ENCODE measurements around the gene PDE4B. TPM values are rescaled to one million over a fixed set of nuclear protein-coding genes. Genes with fewer than 3 reads are reported as not detected.
"Not testable (repeated sequence)": the region's sequence is repeated elsewhere in the genome, so short reads cannot be mapped to it uniquely, and the experiment has no call there.

PDE4B gene
- total RNA-seq, 1 experiment from 2014 or later = 9.4 TPM

GRCh38 chr1:66311628-66312027 lies 518.9 kb downstream of the PDE4B start:
- DNase-seq (ENCODE audit: low spot score) = no peak

GRCh38 chr1:66312271-66312990 lies 519.7 kb downstream of the PDE4B start:
- no peak for DNase-seq (ENCODE audit: low spot score)

DNA sequence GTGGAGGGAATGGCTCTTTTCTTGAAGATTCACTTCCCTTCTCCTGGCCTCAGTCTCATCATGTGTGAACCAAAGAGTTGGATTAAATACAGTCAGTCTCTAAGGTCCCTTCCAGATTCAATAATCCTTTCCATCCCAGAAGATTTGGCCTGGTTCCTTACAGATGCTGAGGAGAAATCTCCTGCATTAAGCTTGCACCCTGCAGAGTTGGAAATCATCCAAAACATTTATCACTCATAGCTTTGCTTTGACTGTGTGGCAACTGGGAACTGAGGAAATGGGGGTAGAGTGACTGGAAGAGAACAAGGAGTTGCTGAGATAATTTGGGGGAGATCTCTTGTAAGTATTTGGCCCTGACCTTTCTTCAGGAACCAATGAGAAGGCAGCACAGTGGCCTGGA lies 520.7 kb downstream of the PDE4B start:
- no peak for DNase-seq (ENCODE audit: low spot score)

GRCh38 chr1:66315671-66316070 lies 523.0 kb downstream of the PDE4B start:
- DNase-seq (ENCODE audit: low spot score) = peak; percentile 20

GRCh38 chr1:66316464-66317247 lies 524.0 kb downstream of the PDE4B start:
- DNase-seq (ENCODE audit: low spot score) = no peak

- DNase-seq (ENCODE audit: low spot score) = no peak
Measured at GRCh38 chr1:66317248-66317515, 524.5 kb downstream of the PDE4B start.

DNA sequence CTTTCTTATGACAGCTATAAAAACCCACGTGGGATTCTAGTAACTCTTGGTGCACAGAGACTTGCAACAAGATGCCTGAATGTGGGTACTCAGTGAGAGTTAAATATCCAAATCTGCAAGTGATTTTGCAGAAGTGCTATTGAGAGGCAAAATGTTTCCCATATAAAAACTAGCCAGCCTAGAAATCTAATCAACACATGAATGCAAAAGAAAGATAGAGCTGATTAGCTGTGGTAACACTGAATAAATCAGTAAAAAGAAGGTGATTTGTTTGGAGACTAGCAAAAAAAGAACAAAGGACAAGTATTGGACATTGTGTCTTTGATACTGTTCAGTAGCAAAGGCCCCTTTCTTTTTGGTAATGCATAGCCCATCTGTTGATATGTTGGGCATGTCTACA lies 527.5 kb downstream of the PDE4B start:
- no peak for DNase-seq (ENCODE audit: low spot score)

GRCh38 chr1:66322462-66322861 lies 529.8 kb downstream of the PDE4B start:
- not testable (repeated sequence) for DNase-seq (ENCODE audit: low spot score)

DNA sequence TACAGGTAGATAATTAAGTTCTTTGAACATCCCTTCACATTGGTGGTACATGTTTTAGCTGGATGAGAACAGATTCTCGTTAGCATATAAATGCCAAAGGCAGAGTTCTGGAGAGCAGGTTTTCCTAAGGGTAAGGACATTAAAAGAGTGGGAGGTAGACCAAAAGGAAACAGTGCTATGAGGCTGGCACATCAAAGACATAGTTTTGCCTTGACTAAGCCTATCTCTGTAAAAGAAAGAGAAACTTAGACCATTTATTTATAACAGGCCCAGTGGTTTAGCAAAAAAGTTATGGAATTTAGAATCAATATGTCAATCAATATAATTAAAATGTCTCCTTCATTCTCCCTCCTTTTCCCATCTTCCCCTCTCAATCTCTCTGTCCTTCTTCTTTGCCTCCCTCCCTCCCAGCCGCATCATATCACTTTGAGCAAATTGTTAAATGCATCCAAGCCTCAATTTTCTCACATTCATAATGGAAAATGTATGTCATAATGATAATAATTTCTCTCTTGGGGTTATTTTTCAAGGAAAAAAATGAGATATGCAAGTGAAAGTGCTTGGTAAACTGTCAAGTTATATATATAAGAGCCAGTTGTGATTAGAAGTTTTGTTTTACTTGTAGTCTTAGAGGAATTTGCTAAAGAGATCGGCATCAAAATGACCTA lies 531.4 kb downstream of the PDE4B start:
- no peak for DNase-seq (ENCODE audit: low spot score)

- DNase-seq (ENCODE audit: low spot score) = no peak
Measured at GRCh38 chr1:66325594-66326380, 533.1 kb downstream of the PDE4B start.

DNA sequence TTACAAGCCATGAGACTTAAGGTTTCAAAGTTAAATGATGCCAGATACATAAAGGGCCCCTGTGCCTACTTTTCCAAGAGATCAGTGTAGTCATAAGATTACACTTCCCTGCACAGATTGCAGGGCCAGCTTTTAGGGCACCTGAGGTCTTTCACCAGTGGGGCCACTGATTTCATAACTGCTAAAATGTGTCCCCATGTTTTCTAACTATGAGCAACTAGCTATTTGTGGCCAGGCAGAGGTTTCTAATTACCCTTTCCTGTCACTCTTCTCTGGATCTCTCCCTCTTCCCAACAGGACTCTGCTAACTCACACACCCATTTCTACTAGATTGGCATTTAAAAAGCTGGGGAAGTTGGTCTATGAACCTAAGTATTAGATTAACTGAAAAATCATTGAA lies 534.2 kb downstream of the PDE4B start:
- DNase-seq (ENCODE audit: low spot score) = no peak

DNA sequence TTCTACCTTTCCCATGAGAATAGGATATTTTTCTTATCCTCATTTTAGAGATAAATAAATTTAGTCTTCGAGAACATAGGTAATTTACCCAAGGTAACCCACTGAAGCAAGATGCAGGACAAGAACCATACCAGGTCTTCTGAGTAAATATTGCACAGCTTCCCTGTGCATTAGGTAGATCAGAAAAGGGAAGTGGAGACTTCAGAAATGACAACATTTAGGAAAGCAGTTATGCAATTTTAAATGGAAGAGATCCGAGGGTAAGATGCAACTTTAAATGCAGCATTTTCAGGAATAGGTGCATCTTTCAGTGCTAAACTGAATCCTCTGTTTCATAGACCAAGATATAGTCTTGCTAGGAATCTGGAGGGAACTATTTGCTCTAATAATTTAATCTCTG lies 534.9 kb downstream of the PDE4B start:
- DNase-seq (ENCODE audit: low spot score) = no peak

GRCh38 chr1:66328896-66329295 lies 536.2 kb downstream of the PDE4B start:
- no peak for DNase-seq (ENCODE audit: low spot score)

DNA sequence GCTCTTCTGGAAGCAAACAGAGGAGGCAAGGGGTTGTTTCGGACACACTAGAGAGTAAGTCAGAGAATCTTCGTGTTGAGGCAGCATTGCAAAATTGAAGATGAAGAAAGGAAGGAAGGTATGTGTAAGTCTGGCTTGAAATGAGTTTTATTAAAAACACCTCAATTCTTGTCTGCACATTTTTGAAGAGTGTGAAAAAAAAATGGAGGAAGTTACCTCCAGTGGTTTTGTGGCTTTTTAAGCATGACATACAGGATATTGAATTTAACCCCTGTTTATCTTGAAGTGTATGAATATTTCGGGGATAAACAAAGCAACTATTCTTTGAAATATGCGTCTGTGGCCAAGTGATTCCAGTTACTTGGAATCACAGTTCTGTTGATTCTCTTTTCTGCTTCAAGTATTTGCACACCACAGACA lies 538.0 kb downstream of the PDE4B start:
- DNase-seq (ENCODE audit: low spot score) = peak; percentile 35

- peak; percentile 89 for DNase-seq (ENCODE audit: low spot score)
Measured at GRCh38 chr1:66331658-66332547, 539.2 kb downstream of the PDE4B start.

DNA sequence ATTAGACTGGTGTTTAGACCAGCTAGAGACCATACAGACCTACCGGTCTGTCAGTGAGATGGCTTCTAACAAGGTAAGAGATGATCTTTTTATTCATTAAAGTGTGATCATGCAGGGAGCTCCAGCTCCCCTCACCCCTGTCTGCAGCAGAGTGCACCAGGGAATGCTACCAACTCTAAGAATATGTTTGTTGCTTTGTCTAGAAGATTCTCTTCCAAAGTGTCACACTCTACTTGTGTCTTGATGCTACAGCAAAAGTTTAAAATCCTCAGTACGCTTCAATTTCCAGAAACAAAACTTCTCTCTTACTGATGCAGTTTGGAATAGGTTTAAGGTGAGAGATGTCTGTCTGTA lies 539.8 kb downstream of the PDE4B start:
- DNase-seq (ENCODE audit: low spot score) = no peak

GRCh38 chr1:66333466-66334199 lies 540.9 kb downstream of the PDE4B start:
- no peak for DNase-seq (ENCODE audit: low spot score)

GRCh38 chr1:66334318-66334717 lies 541.6 kb downstream of the PDE4B start:
- DNase-seq (ENCODE audit: low spot score) = no peak

- DNase-seq (ENCODE audit: low spot score) = no peak
Measured at GRCh38 chr1:66335125-66335524, 542.4 kb downstream of the PDE4B start.

- DNase-seq (ENCODE audit: low spot score) = peak; percentile 30
Measured at GRCh38 chr1:66335859-66336640, 543.4 kb downstream of the PDE4B start.
